ENCODE measurements around the gene CEBPB.

- no peak for TF ChIP-seq CTCF (optimal IDR thresholded peaks at IDR 0.05 in 1 of 3, IDR thresholded peaks at IDR 0.05 in 1 of 3, conservative IDR thresholded peaks at IDR 0.05 in 1 of 3; ENCODE audit: extremely low read depth in 1 of 3, insufficient read depth in 2 of 3, low read length in 3 of 3)
- no peak for TF ChIP-seq EZH2 (IDR thresholded peaks at IDR 0.05; ENCODE audit: low read length)
These were observed 7.6 kb downstream of the CEBPB start for GRCh38 chr20:50198180-50198666.
